ENCODE results near the gene CACHD1.

DNA sequence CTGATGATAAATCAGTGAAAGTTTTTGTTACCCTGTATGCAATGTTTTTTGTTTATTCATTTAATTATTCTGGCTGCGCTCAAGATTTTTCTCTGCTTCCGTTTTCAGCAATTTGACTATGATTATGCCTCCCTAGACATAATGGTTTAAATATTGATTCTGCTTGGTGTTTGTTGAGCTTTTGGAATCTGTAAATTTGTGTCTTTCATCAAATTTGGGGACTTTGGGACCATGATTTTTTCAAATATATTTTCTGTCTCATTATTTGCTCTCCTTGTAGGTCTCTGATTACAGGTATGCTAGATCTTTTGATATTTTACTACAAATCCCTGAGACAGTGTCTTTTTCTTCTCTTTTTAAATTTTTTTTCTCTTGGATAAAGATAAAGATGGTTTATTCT, 92.1 kb downstream of the CACHD1 start:
- TF ChIP-seq EZH2phosphoT487 (conservative IDR thresholded peaks at IDR 0.05; ENCODE audit: low read length): no peak
- TF ChIP-seq CTCF (IDR thresholded peaks at IDR 0.05; ENCODE audit: insufficient read depth, low read length, poor library complexity, severe bottlenecking): no peak

All from SU-DHL-6 (cell line).